HepG2 (cell line): ENCODE results near the gene LDLRAD4. TPM values are rescaled to one million over a fixed set of nuclear protein-coding genes. Genes with fewer than 3 reads are reported as not detected.

Experiments used
- ATAC-seq: fragments of 200-7000 bp; cut with Tn5 transposase; 3 replicates; pipeline ENCODE4 v1.9.1; 2020; ENCODE audit warnings: mild to moderate bottlenecking, moderate library complexity
- BruUV-seq: library from RNA; stranded (reverse); fragments of 400-500 nt; replicated peaks from 2 replicates; lab custom pipeline; 2021; lab: Mats Ljungman, UMichigan
- CTCF ChIA-PET: fragments of 300-600 bp; formaldehyde crosslinking; extraction: SDS; loops from one replicate; lab custom pipeline; 2021; ENCODE audit warnings: low total read pairs, inconsistent platforms, low intra/inter-chr PET ratio; lab: Yijun Ruan, JAX
- POLR2A ChIA-PET: fragments of 350-600 bp; sonication (Branson Sonifier 250); formaldehyde crosslinking; loops from one replicate; lab custom pipeline; 2020; ENCODE audit warnings: antibody characterized with exemption, inconsistent platforms; lab: Yijun Ruan, JAX
- DNase-seq: peaks from one replicate; pipeline ENCODE4 v3.0.0-alpha.2; 2015; ENCODE audit warnings: low spot score
- FAIRE-seq: peaks from 3 replicates; lab custom pipeline; 2011; peaks lifted over from hg19 to GRCh38; lab: Jason Lieb, UNC
- H2AFZ ChIP-seq: one replicate; pipeline ENCODE4 v1.6.1; 2011; ENCODE audit warnings: low read length, inconsistent platforms
- H3K27ac ChIP-seq: fragments of 300-600 bp; 3 replicates; pipeline ENCODE4 v1.8.0; 2011; ENCODE audit warnings: mixed run types, mild to moderate bottlenecking, mixed read lengths, low read length, inconsistent platforms; ENCODE audit not compliant: insufficient read depth; ENCODE audit errors: extremely low read length
- H3K27me3 ChIP-seq, 2 experiments: fragments of 200-600 bp in 1 of 2; 2 replicates in 1 of 2; 3 replicates in 1 of 2; pipeline versions ENCODE4 v1.6.0 to v1.8.0; 2011; ENCODE audit warnings: low read length in 2 of 2, mild to moderate bottlenecking in 2 of 2, moderate library complexity in 2 of 2, inconsistent platforms in 1 of 2; ENCODE audit not compliant: insufficient read depth in 2 of 2, control insufficient read depth in 1 of 2
- H3K36me3 ChIP-seq, 2 experiments: fragments of 200-600 bp in 1 of 2; replicated peaks in 1 of 2; 2 replicates in 1 of 2; 3 replicates in 1 of 2; pipeline versions ENCODE4 v1.5.1 to v1.8.0; 2011; ENCODE audit warnings: low read length in 2 of 2, inconsistent platforms in 1 of 2; ENCODE audit not compliant: insufficient read depth in 2 of 2, control insufficient read depth in 1 of 2
- H3K4me1 ChIP-seq: 2 replicates; pipeline ENCODE4 v1.5.1; 2012; ENCODE audit warnings: low read length, inconsistent platforms; ENCODE audit not compliant: insufficient read depth
- H3K4me2 ChIP-seq: 2 replicates; pipeline ENCODE4 v1.6.0; 2011; ENCODE audit warnings: low read depth, low read length, inconsistent platforms
- H3K4me3 ChIP-seq, 3 experiments: fragments of 200-600 bp in 1 of 3; sonication (generic), shearing (Covaris generic) in 1 of 3; replicated peaks in 1 of 3; 2 replicates each; pipeline ENCODE4 v1.5.1; 2011 to 2016; ENCODE audit warnings: low read length in 3 of 3, inconsistent platforms in 2 of 3, low read depth in 2 of 3, mild to moderate bottlenecking in 2 of 3, control low read depth in 1 of 3, mixed read lengths in 1 of 3; ENCODE audit not compliant: insufficient read depth in 1 of 3
- H3K79me2 ChIP-seq: one replicate; pipeline ENCODE4 v1.6.1; 2011; ENCODE audit warnings: low read length, inconsistent platforms; ENCODE audit not compliant: insufficient read depth
- H3K9ac ChIP-seq: 2 replicates; pipeline ENCODE4 v1.6.0; 2011; ENCODE audit warnings: mild to moderate bottlenecking, low read depth, low read length, inconsistent platforms; ENCODE audit not compliant: insufficient read depth
- H3K9me3 ChIP-seq: 2 replicates; pipeline ENCODE4 v1.5.1; 2012; ENCODE audit warnings: mild to moderate bottlenecking, low read length
- H4K20me1 ChIP-seq: 2 replicates; pipeline ENCODE4 v1.6.0; 2011; ENCODE audit warnings: inconsistent platforms, mild to moderate bottlenecking, low read length, moderate library complexity; ENCODE audit not compliant: insufficient read depth
- JUN ChIP-seq: sonication (generic); formaldehyde crosslinking; IDR thresholded peaks from 2 replicates; pipeline ENCODE4 v1.4.0; 2020; ENCODE audit warnings: mild to moderate bottlenecking, missing genetic modification reagents
- KMT2B ChIP-seq: IDR thresholded peaks from 2 replicates; pipeline ENCODE4 v1.6.1; 2016; ENCODE audit warnings: missing genetic modification reagents, missing compliant biosample characterization
- NBN ChIP-seq: fragments of 450-650 bp; conservative IDR thresholded peaks from 2 replicates; pipeline ENCODE4 v1.6.1; 2017
- PITX1 ChIP-seq: sonication (generic); formaldehyde crosslinking; IDR thresholded peaks from 2 replicates; pipeline ENCODE4 v1.5.1; 2020; ENCODE audit warnings: mild to moderate bottlenecking, missing genetic modification reagents
- POGZ ChIP-seq: sonication (generic); formaldehyde crosslinking; IDR thresholded peaks from 2 replicates; pipeline ENCODE4 v1.4.0; 2020; ENCODE audit warnings: mild to moderate bottlenecking, missing genetic modification reagents
- RBFOX2 ChIP-seq: fragments of 200-400 bp; formaldehyde crosslinking; IDR thresholded peaks from 2 replicates; pipeline ENCODE4 v1.6.1; 2017; ENCODE audit warnings: low read depth, mild to moderate bottlenecking, low read length
- SP2 ChIP-seq: sonication (generic); formaldehyde crosslinking; IDR thresholded peaks from 2 replicates; pipeline ENCODE4 v1.5.1; 2020; ENCODE audit warnings: mild to moderate bottlenecking, missing genetic modification reagents
- SYNCRIP ChIP-seq: fragments of 200-400 bp; formaldehyde crosslinking; IDR thresholded peaks from 2 replicates; pipeline ENCODE4 v1.6.1; 2018; ENCODE audit warnings: mild to moderate bottlenecking, low read depth, low read length; ENCODE audit not compliant: insufficient read depth
- ZMYM2 ChIP-seq: sonication (generic); formaldehyde crosslinking; IDR thresholded peaks from 2 replicates; pipeline ENCODE4 v1.8.0; 2022; ENCODE audit warnings: mild to moderate bottlenecking, missing genetic modification reagents
- ZNF20 ChIP-seq: sonication (generic); formaldehyde crosslinking; IDR thresholded peaks from 2 replicates; pipeline ENCODE4 v1.4.0; 2020; ENCODE audit warnings: mild to moderate bottlenecking, moderate library complexity, missing genetic modification reagents
- ZNF235 ChIP-seq: sonication (generic); formaldehyde crosslinking; IDR thresholded peaks from 2 replicates; pipeline ENCODE4 v1.8.1; 2023; ENCODE audit warnings: mild to moderate bottlenecking, missing genetic modification reagents, borderline replicate concordance
- ZNF331 ChIP-seq: sonication (generic); formaldehyde crosslinking; IDR thresholded peaks from 2 replicates; pipeline ENCODE4 v1.4.0; 2020; ENCODE audit warnings: missing genetic modification reagents
- ZNF362 ChIP-seq: sonication (generic); formaldehyde crosslinking; IDR thresholded peaks from 2 replicates; pipeline ENCODE4 v1.4.0; 2020; ENCODE audit warnings: missing genetic modification reagents, mild to moderate bottlenecking, borderline replicate concordance
- ZNF546 ChIP-seq: sonication (generic); formaldehyde crosslinking; conservative IDR thresholded peaks from 2 replicates; pipeline ENCODE4 v1.8.1; 2023; ENCODE audit warnings: mild to moderate bottlenecking, missing genetic modification reagents
- ZNF562 ChIP-seq: sonication (generic); formaldehyde crosslinking; IDR thresholded peaks from 2 replicates; pipeline ENCODE4 v1.8.0; 2022; ENCODE audit warnings: missing genetic modification reagents, borderline replicate concordance
- ZNF580 ChIP-seq: IDR thresholded peaks from 2 replicates; pipeline ENCODE4 v1.6.1; 2016; ENCODE audit warnings: low read depth, borderline replicate concordance
- ZNF639 ChIP-seq: conservative IDR thresholded peaks from 2 replicates; pipeline ENCODE4 v1.6.1; 2018; ENCODE audit warnings: missing genetic modification reagents
- ZSCAN9 ChIP-seq: IDR thresholded peaks from 2 replicates; pipeline ENCODE4 v1.6.1; 2016; ENCODE audit warnings: borderline replicate concordance
- WGBS: methylation state at CpG from one replicate; pipeline ENCODE4 v1.1.6; 2017; ENCODE audit warnings: low lambda C conversion rate; 5-methylcytosine and 5-hydroxymethylcytosine counted together
- in situ Hi-C: cut with HindIII; loops from 2 replicates; pipeline ENCODE4 v1.10.0; 2017; ENCODE audit warnings: low pct_unique_long_range_greater_than_20kb; ENCODE audit not compliant: extremely low pct_ligation_motif_present
- intact Hi-C: fragments of 100-400 bp; cut with micrococcal nuclease; formaldehyde crosslinking; loops from one replicate; pipeline ENCODE4 v1.10.0; 2022; ENCODE audit not compliant: unreplicated experiment
- polyA plus RNA-seq, 8 experiments: library from polyadenylated mRNA; depleted of rRNA in 3 of 8; stranded (reverse) in 7 of 8; unstranded in 1 of 8; fragments of >200 nt; fragmentation: Illumina TruSeq in 4 of 8; extraction: Trizol in 4 of 8; gene quantifications; 2 replicates each; pipeline versions ENCODE4 v1.2.1 to v1.2.3, GENCODE V29; 2011 to 2016; ENCODE audit warnings: low read depth in 4 of 8, missing spikeins in 1 of 8, mixed read lengths in 1 of 8; ENCODE audit not compliant: insufficient read depth in 1 of 8
- total RNA-seq, 5 experiments: library from RNA; depleted of rRNA; stranded (reverse); fragments of >200 nt; fragmentation: Illumina TruSeq; extraction: Trizol; gene quantifications; 2 replicates each; pipeline ENCODE4 v1.2.3, GENCODE V29; 2016; ENCODE audit warnings: low read depth in 1 of 5
- TF ChIP-seq, protein P1 (sequence below): sonication (generic); formaldehyde crosslinking; IDR thresholded peaks from 2 replicates; pipeline ENCODE4 v1.8.0; 2022; ENCODE audit warnings: mild to moderate bottlenecking, missing genetic modification reagents, borderline replicate concordance
- TF ChIP-seq, protein P2 (sequence below): sonication (generic); formaldehyde crosslinking; conservative IDR thresholded peaks from 2 replicates; pipeline ENCODE4 v1.8.0; 2022; ENCODE audit warnings: mild to moderate bottlenecking, moderate library complexity, missing genetic modification reagents

The LDLRAD4 gene
- total and polyA plus RNA-seq, 2 of the 13 experiments (the other 11 are each of a cell fraction or from before 2014, with no cell fraction given), result 13.6 to 20.9 TPM

GRCh38 chr18:13390196-13390595, 171.6 kb downstream of the LDLRAD4 start (continued):
- no peak for TF ChIP-seq SYNCRIP
- TF ChIP-seq ZNF580 (CRISPR knock-in tag), result no peak
- TF ChIP-seq PITX1 (CRISPR knock-in tag), result no peak
- no peak for TF ChIP-seq SP2 (CRISPR knock-in tag)
- TF ChIP-seq ZNF235 (CRISPR knock-in tag), result no peak

DNA sequence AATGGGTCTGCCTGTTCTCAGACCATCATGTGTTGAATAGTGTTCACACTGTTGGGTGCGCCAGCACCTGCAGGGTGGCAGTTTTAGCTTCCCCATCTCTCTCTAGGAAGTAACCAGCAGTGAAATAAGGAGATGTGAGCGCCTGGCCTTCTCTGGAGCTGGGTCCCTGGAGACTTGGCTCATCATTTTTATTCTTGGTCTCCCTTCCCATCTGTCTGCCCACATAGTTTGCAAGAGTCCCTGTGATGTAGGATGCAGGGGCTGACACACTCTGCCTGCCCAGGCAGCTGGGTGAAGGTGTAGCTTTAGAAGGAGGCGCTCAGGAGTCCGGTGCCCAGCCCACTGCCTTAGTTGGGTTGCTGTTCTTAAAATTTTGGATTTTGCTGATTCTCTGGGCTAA, 172.2 kb downstream of the LDLRAD4 start:
- no peaks in the 10 kb centered on the region for H3K79me2 ChIP-seq
- H3K9ac ChIP-seq, result no peak overlapping the region
- H3K4me2 ChIP-seq, result no peak overlapping the region
- peaks cover 5% of the 10 kb centered on the region; the same call in 1 of the 2 replicates for H3K4me1 ChIP-seq
- no peak for DNase-seq
- H3K27ac ChIP-seq, result no peak overlapping the region
- WGBS, result 95% methylated on average over 3 of the region's 4 CpGs
- no peak overlapping the region for H3K4me3 ChIP-seq
- intact Hi-C loops (no loop called here), in situ Hi-C loops (no loop called here)
- no peaks in the 10 kb centered on the region for H3K9me3 ChIP-seq
- no peaks in the 10 kb centered on the region for H3K36me3 ChIP-seq
- FAIRE-seq, result no peak
- no TSS peak for BruUV-seq
- ATAC-seq, result no peak
- no peak overlapping the region for H2AFZ ChIP-seq
- CTCF ChIA-PET, result no interaction called here
- no peaks in the 10 kb centered on the region for H4K20me1 ChIP-seq
- POLR2A ChIA-PET, result no interaction called here
- H3K27me3 ChIP-seq, result no peaks in the 10 kb centered on the region
- TF ChIP-seq ZNF20 (CRISPR knock-in tag), result no peak
- no peak for TF ChIP-seq ZNF362 (CRISPR knock-in tag)
- TF ChIP-seq ZNF546 (CRISPR knock-in tag), result no peak
- TF ChIP-seq NBN, result no peak
- TF ChIP-seq ZMYM2 (CRISPR knock-in tag), result no peak
- TF ChIP-seq ZNF331 (CRISPR knock-in tag), result no peak
- no peak for TF ChIP-seq KMT2B
- no peak for TF ChIP-seq ZNF562 (CRISPR knock-in tag)
- TF ChIP-seq, protein P1, sequence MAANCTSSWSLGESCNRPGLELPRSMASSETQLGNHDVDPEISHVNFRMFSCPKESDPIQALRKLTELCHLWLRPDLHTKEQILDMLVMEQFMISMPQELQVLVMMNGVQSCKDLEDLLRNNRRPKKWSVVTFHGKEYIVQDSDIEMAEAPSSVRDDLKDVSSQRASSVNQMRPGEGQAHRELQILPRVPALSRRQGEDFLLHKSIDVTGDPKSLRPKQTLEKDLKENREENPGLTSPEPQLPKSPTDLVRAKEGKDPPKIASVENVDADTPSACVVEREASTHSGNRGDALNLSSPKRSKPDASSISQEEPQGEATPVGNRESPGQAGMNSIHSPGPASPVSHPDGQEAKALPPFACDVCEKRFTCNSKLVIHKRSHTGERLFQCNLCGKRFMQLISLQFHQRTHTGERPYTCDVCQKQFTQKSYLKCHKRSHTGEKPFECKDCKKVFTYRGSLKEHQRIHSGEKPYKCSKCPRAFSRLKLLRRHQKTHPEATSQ (CRISPR knock-in tag), result no peak
- no peak for TF ChIP-seq ZNF639 (CRISPR knock-in tag)
- TF ChIP-seq ZSCAN9 (CRISPR knock-in tag), result no peak
- TF ChIP-seq RBFOX2, result no peak
- no peak for TF ChIP-seq JUN (CRISPR knock-in tag)
- TF ChIP-seq, protein P2, sequence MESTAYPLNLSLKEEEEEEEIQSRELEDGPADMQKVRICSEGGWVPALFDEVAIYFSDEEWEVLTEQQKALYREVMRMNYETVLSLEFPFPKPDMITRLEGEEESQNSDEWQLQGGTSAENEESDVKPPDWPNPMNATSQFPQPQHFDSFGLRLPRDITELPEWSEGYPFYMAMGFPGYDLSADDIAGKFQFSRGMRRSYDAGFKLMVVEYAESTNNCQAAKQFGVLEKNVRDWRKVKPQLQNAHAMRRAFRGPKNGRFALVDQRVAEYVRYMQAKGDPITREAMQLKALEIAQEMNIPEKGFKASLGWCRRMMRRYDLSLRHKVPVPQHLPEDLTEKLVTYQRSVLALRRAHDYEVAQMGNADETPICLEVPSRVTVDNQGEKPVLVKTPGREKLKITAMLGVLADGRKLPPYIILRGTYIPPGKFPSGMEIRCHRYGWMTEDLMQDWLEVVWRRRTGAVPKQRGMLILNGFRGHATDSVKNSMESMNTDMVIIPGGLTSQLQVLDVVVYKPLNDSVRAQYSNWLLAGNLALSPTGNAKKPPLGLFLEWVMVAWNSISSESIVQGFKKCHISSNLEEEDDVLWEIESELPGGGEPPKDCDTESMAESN (CRISPR knock-in tag), result no peak
- no peak for TF ChIP-seq POGZ
